GM12878 (cell line): ENCODE results near the gene GK2. TPM values are rescaled to one million over a fixed set of nuclear protein-coding genes. Genes with fewer than 3 reads are reported as not detected.

ENCODE experiments used
- ATAC-seq: fragments of 200-7000 bp; cut with Tn5 transposase; 3 replicates; pipeline ENCODE4 v1.9.1; 2020; ENCODE audit warnings: mild to moderate bottlenecking, moderate library complexity
- BruUV-seq: library from RNA; stranded (reverse); fragments of 400-500 nt; replicated peaks from 2 replicates; lab custom pipeline; 2021; lab: Mats Ljungman, UMichigan
- CTCF ChIA-PET: fragments of 300-600 bp; sonication (Branson Sonifier 250); formaldehyde crosslinking; extraction: SDS; loops from one replicate; lab custom pipeline; 2021; ENCODE audit warnings: inconsistent platforms; lab: Yijun Ruan, JAX
- POLR2A ChIA-PET: fragments of 350-600 bp; formaldehyde crosslinking; extraction: SDS; loops from one replicate; lab custom pipeline; 2021; ENCODE audit warnings: inconsistent platforms; lab: Charles Lee
- RAD21 ChIA-PET: fragments of 300-600 bp; sonication (Branson Sonifier 250); formaldehyde crosslinking; loops from one replicate; lab custom pipeline; 2023; ENCODE audit warnings: antibody characterized with exemption; ENCODE audit not compliant: unreplicated experiment; lab: Charles Lee
- SMC1A ChIA-PET: fragments of 300-600 bp; sonication (Branson Sonifier 250); formaldehyde crosslinking; loops from one replicate; lab custom pipeline; 2023; ENCODE audit not compliant: unreplicated experiment, uncharacterized antibody; lab: Charles Lee
- DNase-seq: peaks from one replicate; pipeline ENCODE4 v3.0.0-alpha.2; 2011; ENCODE audit warnings: low read depth, low spot score
- FAIRE-seq: peaks from 3 replicates; lab custom pipeline; 2011; peaks lifted over from hg19 to GRCh38; lab: Jason Lieb, UNC
- H2AFZ ChIP-seq: 2 replicates; pipeline ENCODE4 v1.6.0; 2011; ENCODE audit warnings: low read depth, low read length, control low read depth; ENCODE audit not compliant: control insufficient read depth
- H3K27ac ChIP-seq: 2 replicates; pipeline ENCODE4 v1.5.1; 2011; ENCODE audit warnings: control low read depth; ENCODE audit not compliant: control insufficient read depth, insufficient read depth
- H3K27me3 ChIP-seq, 2 experiments: replicated peaks in 1 of 2; 2 replicates each; pipeline versions ENCODE4 v1.6.0 to v1.6.1; 2011; ENCODE audit warnings: low read length in 1 of 2; ENCODE audit not compliant: control insufficient read depth in 2 of 2, insufficient read depth in 2 of 2
- H3K36me3 ChIP-seq, 2 experiments: 2 replicates each; pipeline ENCODE4 v1.5.1; 2011; ENCODE audit warnings: low read length in 1 of 2; ENCODE audit not compliant: control insufficient read depth in 2 of 2, insufficient read depth in 2 of 2
- H3K4me1 ChIP-seq: 2 replicates; pipeline ENCODE4 v1.6.1; 2011; ENCODE audit warnings: mild to moderate bottlenecking, low read length, moderate library complexity, mixed read lengths; ENCODE audit not compliant: control insufficient read depth, insufficient read depth
- H3K4me2 ChIP-seq: 2 replicates; pipeline ENCODE4 v1.6.0; 2011; ENCODE audit warnings: control low read depth; ENCODE audit not compliant: control insufficient read depth, insufficient read depth
- H3K4me3 ChIP-seq: fragments of 200-600 bp; sonication (generic); 2 replicates; pipeline ENCODE4 v1.5.1; 2016
- H3K79me2 ChIP-seq: 2 replicates; pipeline ENCODE4 v1.6.0; 2011; ENCODE audit warnings: low read length; ENCODE audit not compliant: control insufficient read depth, insufficient read depth
- H3K9ac ChIP-seq: 2 replicates; pipeline ENCODE4 v1.8.0; 2011; ENCODE audit warnings: low read length, control low read depth, mixed read lengths; ENCODE audit not compliant: control insufficient read depth, insufficient read depth
- H3K9me3 ChIP-seq: replicated peaks from 3 replicates; pipeline ENCODE4 v1.5.1; 2011; ENCODE audit warnings: mild to moderate bottlenecking, low read length; ENCODE audit not compliant: control insufficient read depth, insufficient read depth
- H4K20me1 ChIP-seq: 2 replicates; pipeline ENCODE4 v1.6.0; 2011; ENCODE audit not compliant: control insufficient read depth, insufficient read depth
- HDGF ChIP-seq: fragments of 450-650 bp; IDR thresholded peaks from 2 replicates; pipeline ENCODE4 v1.6.1; 2016; ENCODE audit warnings: antibody characterized with exemption
- NFYA ChIP-seq: IDR thresholded peaks from 2 replicates; pipeline ENCODE4 v1.6.1; 2011; ENCODE audit warnings: low read depth, mild to moderate bottlenecking, low read length, improper control_type of control experiment, borderline replicate concordance
- PRDM15 ChIP-seq: fragments of 450-650 bp; formaldehyde crosslinking; IDR thresholded peaks from 2 replicates; pipeline ENCODE4 v1.4.0; 2020; ENCODE audit warnings: mild to moderate bottlenecking, moderate library complexity
- ZNF622 ChIP-seq: fragments of 450-650 bp; IDR thresholded peaks from 2 replicates; pipeline ENCODE4 v1.6.1; 2017; ENCODE audit warnings: mild to moderate bottlenecking, inconsistent platforms
- WGBS: methylation state at CpG from one replicate; pipeline ENCODE4 v1.1.6; 2016; ENCODE audit warnings: low lambda C conversion rate; ENCODE audit not compliant: insufficient replicate concordance, insufficient coverage; ENCODE audit errors: missing lambda C conversion rate; 5-methylcytosine and 5-hydroxymethylcytosine counted together
- in situ Hi-C: fragments of 300-500 bp; cut with MboI; formaldehyde crosslinking; loops from 9 replicates; pipeline ENCODE4 v1.14.3; 2018; ENCODE audit warnings: mixed read lengths
- intact Hi-C: fragments of 100-400 bp; cut with micrococcal nuclease; formaldehyde crosslinking; loops from one replicate; pipeline ENCODE4 v1.14.2; 2022; ENCODE audit not compliant: unreplicated experiment
- polyA plus RNA-seq, 11 experiments: library from polyadenylated mRNA; depleted of rRNA in 4 of 11; unstranded in 6 of 11; stranded (reverse) in 5 of 11; fragments of >200 nt; fragmentation: Nextera tagmentation in 4 of 11; fragmentation: Illumina TruSeq in 1 of 11; extraction: Ambion mirVana in 4 of 11; extraction: Trizol in 1 of 11; gene quantifications; 1 replicate in 1 of 11; 2 replicates in 10 of 11; pipeline versions ENCODE4 v1.2.1 to v1.2.3, GENCODE V29; 2011 to 2016; ENCODE audit warnings: inconsistent platforms in 2 of 11, missing spikeins in 2 of 11, low read depth in 1 of 11
- total RNA-seq, 4 experiments: library from RNA; depleted of rRNA in 3 of 4; stranded (reverse); fragments of >200 nt in 3 of 4; fragmentation: Illumina TruSeq in 1 of 4; extraction: Trizol in 1 of 4; gene quantifications; 2 replicates each; pipeline versions ENCODE4 v1.2.1 to v1.2.3, GENCODE V29; 2013 to 2021

The GK2 gene
- total and polyA plus RNA-seq, 10 of the 15 experiments (the other 5 are each of a cell fraction or from before 2014, with no cell fraction given): not detected

GRCh38 chr4:79450053-79450452 lies 42.0 kb upstream of the GK2 start:
- Histone ChIP-seq H3K36me3 (no peaks in the 10 kb centered on the region), H3K9ac (no peak overlapping the region), H3K9me3 (no peaks in the 10 kb centered on the region), H2AFZ (no peak overlapping the region), H3K27me3 (no peaks in the 10 kb centered on the region), H3K79me2 (no peaks in the 10 kb centered on the region), H4K20me1 (no peaks in the 10 kb centered on the region), H3K4me2 (no peak overlapping the region), H3K4me3 (no peak overlapping the region), H3K27ac (no peak overlapping the region), H3K4me1 (no peaks in the 10 kb centered on the region)
- ChIA-PET CTCF (interaction anchor here (0.5 kb wide), 1 partner anchor 346 kb away, joined by 3 read pairs; no protein-coding TSS in a partner anchor), RAD21 (no interaction called here), POLR2A (no interaction called here), SMC1A (interaction anchor here (1.0 to 2.3 kb wide), 3 partner anchors 10 to 119 kb away, joined by 3 to 5 read pairs (median 4); no protein-coding TSS in a partner anchor)
- ATAC-seq: no peak
- intact Hi-C loops (no loop called here), in situ Hi-C loops (no loop called here)
- TF ChIP-seq NFYA: no peak
- no peak for TF ChIP-seq ZNF622
- TF ChIP-seq HDGF: no peak
- no TSS peak for BruUV-seq
- no peak for DNase-seq
- FAIRE-seq: no peak
- WGBS: 3% methylated on average over 2 of the region's 2 CpGs

DNA sequence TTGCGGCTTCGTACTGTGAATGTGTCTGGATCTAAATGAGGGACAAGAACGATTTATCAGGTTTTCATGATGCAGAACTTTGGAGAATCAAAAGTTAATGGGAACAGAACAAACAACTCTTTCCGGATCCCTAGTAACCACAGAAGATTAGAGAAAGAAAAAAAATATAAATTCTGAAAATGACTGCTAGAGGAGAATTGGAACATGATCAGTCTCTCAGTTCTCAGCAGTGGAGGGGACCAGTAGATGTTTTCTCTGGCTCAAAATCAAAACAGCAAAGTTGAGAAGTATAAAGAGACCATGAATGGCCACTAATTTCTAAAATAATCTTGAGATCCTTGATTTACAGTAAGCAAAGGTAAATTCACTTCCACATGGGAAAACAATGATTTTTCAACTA lies 38.1 kb upstream of the GK2 start:
- RAD21 ChIA-PET: no interaction called here
- WGBS: 21% methylated on average over 4 of the region's 4 CpGs
- Histone ChIP-seq H3K4me1 (no peaks in the 10 kb centered on the region), H3K27ac (no peak overlapping the region), H2AFZ (no peak overlapping the region), H3K36me3 (no peaks in the 10 kb centered on the region), H3K9ac (no peak overlapping the region), H3K9me3 (no peaks in the 10 kb centered on the region), H3K4me3 (no peak overlapping the region), H4K20me1 (no peaks in the 10 kb centered on the region), H3K79me2 (no peaks in the 10 kb centered on the region), H3K4me2 (no peak overlapping the region), H3K27me3 (no peaks in the 10 kb centered on the region)
- CTCF ChIA-PET: no interaction called here
- no TSS peak for BruUV-seq
- TF ChIP-seq PRDM15 (CRISPR knock-in tag): no peak
- POLR2A ChIA-PET: no interaction called here
- ATAC-seq (no peak), DNase-seq (no peak), FAIRE-seq (no peak)
- intact Hi-C loops: no loop called here
- SMC1A ChIA-PET: no interaction called here
- in situ Hi-C loops: no loop called here
